HG03139 (cell line): ENCODE results near the gene CASP9.

ENCODE experiments used
- ATAC-seq: cut with Tn5 transposase; IDR thresholded peaks from one replicate; pipeline ENCODE4 v1.9.1; 2021; ENCODE audit not compliant: unreplicated experiment

Gene CASP9

GRCh38 chr1:15524021-15524282, at the start of gene CASP9:
Gene CASP9, minus strand, starts transcription at chr1:15524215. Its CDS starts 15 bp downstream, at chr1:15524200.
- ATAC-seq, result no peak

GRCh38 chr1:15573477-15573876, 49.5 kb upstream of the CASP9 start:
- no peak for ATAC-seq

GRCh38 chr1:15571266-15571665, 47.3 kb upstream of the CASP9 start:
- ATAC-seq, result no peak

GRCh38 chr1:15570861-15571260, 46.8 kb upstream of the CASP9 start:
- ATAC-seq, result no peak

- no peak for ATAC-seq
Measured at GRCh38 chr1:15568387-15569073, 44.5 kb upstream of the CASP9 start.

GRCh38 chr1:15559189-15559810, 35.3 kb upstream of the CASP9 start:
- no peak for ATAC-seq

GRCh38 chr1:15558516-15558915, 34.5 kb upstream of the CASP9 start:
- ATAC-seq, result no peak

- no peak for ATAC-seq
Measured at GRCh38 chr1:15557594-15557993, 33.6 kb upstream of the CASP9 start.

- ATAC-seq, result no peak
Measured at GRCh38 chr1:15557008-15557407, 33.0 kb upstream of the CASP9 start.

GRCh38 chr1:15550573-15550972, 26.6 kb upstream of the CASP9 start:
- ATAC-seq, result no peak

GRCh38 chr1:15546641-15547040, 22.6 kb upstream of the CASP9 start:
- no peak for ATAC-seq

GRCh38 chr1:15543589-15544568, 19.9 kb upstream of the CASP9 start:
- no peak for ATAC-seq

GRCh38 chr1:15543251-15543588, 19.2 kb upstream of the CASP9 start:
- no peak for ATAC-seq

GRCh38 chr1:15542388-15543250, 18.6 kb upstream of the CASP9 start:
- no peak for ATAC-seq

GRCh38 chr1:15541231-15541792, 17.3 kb upstream of the CASP9 start:
- ATAC-seq, result no peak

- ATAC-seq, result no peak
Measured at GRCh38 chr1:15540186-15540585, 16.2 kb upstream of the CASP9 start.

- no peak for ATAC-seq
Measured at GRCh38 chr1:15538771-15539170, 14.8 kb upstream of the CASP9 start.

GRCh38 chr1:15531682-15532081, 7.7 kb upstream of the CASP9 start:
- ATAC-seq, result no peak

GRCh38 chr1:15531003-15531402, 7.0 kb upstream of the CASP9 start:
- no peak for ATAC-seq

GRCh38 chr1:15526490-15527339, 2.7 kb upstream of the CASP9 start, which contains the start of gene DNAJC16:
Gene DNAJC16, plus strand, starts transcription at chr1:15526848. Its CDS starts 2,258 bp downstream, at chr1:15529106.
- ATAC-seq, result peak; percentile 47
